B cell (primary cell): ENCODE measurements around the gene ZNF787. TPM values are rescaled to one million over a fixed set of nuclear protein-coding genes. Genes with fewer than 3 reads are reported as not detected.

Experiments
- ATAC-seq: fragments of 200-7000 bp; cut with Tn5 transposase; one replicate; pipeline ENCODE4 v1.10.0; 2021; ENCODE audit warnings: low read depth, mild to moderate bottlenecking, moderate number of reproducible peaks, moderate library complexity
- CTCF ChIA-PET: fragments of 350-600 bp; sonication (Branson Sonifier 250); formaldehyde crosslinking; loops from one replicate; lab custom pipeline; 2021; ENCODE audit warnings: antibody characterized with exemption, inconsistent platforms; lab: Charles Lee
- POLR2A ChIA-PET: fragments of 350-600 bp; sonication (Branson Sonifier 250); formaldehyde crosslinking; loops from one replicate; lab custom pipeline; 2021; ENCODE audit warnings: antibody characterized with exemption; lab: Charles Lee
- DNase-seq: peaks from one replicate; pipeline ENCODE4 v3.0.0; 2013
- H2AFZ ChIP-seq: 2 replicates; pipeline ENCODE4 v1.6.1; 2012; ENCODE audit warnings: mild to moderate bottlenecking, low read depth, low read length; ENCODE audit not compliant: insufficient read depth, poor library complexity, severe bottlenecking
- H3K27ac ChIP-seq, 2 donors: 1 replicate in 1 of 2; 2 replicates in 1 of 2; pipeline ENCODE4 v1.5.1; 2012 to 2013; ENCODE audit warnings: low read length in 2 of 2, mild to moderate bottlenecking in 2 of 2, moderate library complexity in 1 of 2
- H3K27me3 ChIP-seq, 4 experiments: fragments of 200-600 bp in 1 of 4; sonication (generic) in 1 of 4; replicated peaks in 1 of 4; 1 replicate in 2 of 4; 2 replicates in 2 of 4; pipeline versions ENCODE4 v1.6.1 to v1.7.0; 2013 to 2016; ENCODE audit warnings: low read length in 3 of 4, mild to moderate bottlenecking in 2 of 4, mixed read lengths in 1 of 4, moderate library complexity in 1 of 4; ENCODE audit not compliant: insufficient read depth in 4 of 4, control insufficient read depth in 3 of 4; ENCODE audit errors: control extremely low read depth in 1 of 4
- H3K36me3 ChIP-seq, 2 experiments: replicated peaks in 1 of 2; 1 replicate in 1 of 2; 2 replicates in 1 of 2; pipeline versions ENCODE4 v1.6.1 to v1.7.1; 2013; ENCODE audit warnings: low read length in 1 of 2; ENCODE audit not compliant: insufficient read depth in 2 of 2, control insufficient read depth in 1 of 2; ENCODE audit errors: control extremely low read depth in 1 of 2, extremely low read depth in 1 of 2
- H3K4me1 ChIP-seq, 2 donors: fragments of 200-600 bp in 1 of 2; sonication (generic) in 1 of 2; 1 replicate in 1 of 2; 2 replicates in 1 of 2; pipeline versions ENCODE4 v1.5.1 to v1.6.1; 2013 to 2017; ENCODE audit warnings: low read length in 2 of 2; ENCODE audit not compliant: control insufficient read depth in 2 of 2, insufficient read depth in 2 of 2
- H3K4me2 ChIP-seq: replicated peaks from 2 replicates; pipeline ENCODE3; 2012; ENCODE audit warnings: mild to moderate bottlenecking, low read depth, low read length; ENCODE audit not compliant: poor library complexity, severe bottlenecking
- H3K4me3 ChIP-seq, 5 experiments: fragments of 200-600 bp in 1 of 5; sonication (generic) in 1 of 5; 1 replicate in 3 of 5; 2 replicates in 2 of 5; pipeline versions ENCODE4 v1.5.1 to v1.7.0; 2011 to 2016; ENCODE audit warnings: low read length in 4 of 5, mild to moderate bottlenecking in 4 of 5, low read depth in 2 of 5, control low read depth in 1 of 5, moderate library complexity in 1 of 5; ENCODE audit not compliant: insufficient read depth in 1 of 5; ENCODE audit errors: control extremely low read depth in 1 of 5, extremely low read depth in 1 of 5
- H3K79me2 ChIP-seq: fragments of 200-600 bp; sonication (generic); one replicate; pipeline ENCODE4 v1.6.0; 2016; ENCODE audit warnings: low read length; ENCODE audit not compliant: control insufficient read depth, insufficient read depth
- H3K9ac ChIP-seq: fragments of 200-600 bp; sonication (generic); 2 replicates; pipeline ENCODE4 v1.6.1; 2017; ENCODE audit warnings: mild to moderate bottlenecking, low read length, moderate library complexity
- H3K9me3 ChIP-seq, 3 donors: one replicate each; pipeline versions ENCODE4 v1.6.1 to v1.7.1; 2013; ENCODE audit warnings: low read length in 2 of 3; ENCODE audit not compliant: control insufficient read depth in 2 of 3, insufficient read depth in 1 of 3; ENCODE audit errors: control extremely low read depth in 1 of 3
- H4K20me1 ChIP-seq: 2 replicates; pipeline ENCODE4 v1.6.0; 2012; ENCODE audit warnings: mild to moderate bottlenecking, low read length; ENCODE audit not compliant: insufficient read depth, control insufficient read depth, poor library complexity, severe bottlenecking
- H3K27ac Mint-ChIP-seq: one replicate; pipeline ENCODE4 v1.8.0; 2021; ENCODE audit warnings: mixed read lengths
- H3K27me3 Mint-ChIP-seq: one replicate; pipeline ENCODE4 v1.8.0; 2021; ENCODE audit warnings: mixed read lengths
- H3K4me1 Mint-ChIP-seq: one replicate; pipeline ENCODE4 v1.8.0; 2021; ENCODE audit warnings: mixed read lengths
- H3K4me3 Mint-ChIP-seq: one replicate; pipeline ENCODE4 v1.8.0; 2021; ENCODE audit warnings: mixed read lengths
- H3K9me3 Mint-ChIP-seq: one replicate; pipeline ENCODE4 v1.8.0; 2022; ENCODE audit warnings: mixed read lengths; ENCODE audit not compliant: insufficient read depth
- CTCF ChIP-seq: fragments of 200-600 bp; IDR thresholded peaks from one replicate; pipeline ENCODE4 v1.8.0; 2022; ENCODE audit warnings: antibody characterized with exemption, mild to moderate bottlenecking
- EZH2 ChIP-seq: IDR thresholded peaks from 2 replicates; pipeline ENCODE4 v1.6.1; 2012; ENCODE audit warnings: borderline replicate concordance, low read depth, mild to moderate bottlenecking, moderate library complexity, low read length; ENCODE audit not compliant: insufficient read depth, poor library complexity, severe bottlenecking
- WGBS: methylation state at CpG from one replicate; pipeline ENCODE4 v1.1.5; 2013; ENCODE audit warnings: missing lambda C conversion rate; ENCODE audit not compliant: insufficient coverage; 5-methylcytosine and 5-hydroxymethylcytosine counted together
- intact Hi-C: fragments of 100-400 bp; cut with micrococcal nuclease; formaldehyde crosslinking; loops from one replicate; pipeline ENCODE4 v1.10.0; 2022
- polyA plus RNA-seq: library from polyadenylated mRNA; depleted of rRNA; stranded (reverse); fragments of >200 nt; gene quantifications from 2 replicates; pipeline ENCODE4 v1.2.3, GENCODE V29; 2012
- total RNA-seq, 2 donors: library from RNA; stranded (reverse); fragments of 120-200 nt in 1 of 2; gene quantifications; 1 replicate in 1 of 2; 2 replicates in 1 of 2; pipeline versions ENCODE4 v1.2.3 to v1.2.4, GENCODE V29; 2013 to 2022

Gene ZNF787
- total and polyA plus RNA-seq, 2 donors (not counting 1 experiment from before 2014, with no cell fraction given), result 19.6 to 47.9 TPM

- Mint-ChIP-seq H3K27me3 (no peaks in the 10 kb centered on the region), H3K27ac (no peak overlapping the region), H3K4me1 (peaks cover 3% of the 10 kb centered on the region), H3K9me3 (no peaks in the 10 kb centered on the region), H3K4me3 (no peak overlapping the region)
- WGBS, result 93% methylated on average over 47 of the region's 49 CpGs
- no peak overlapping the region for H3K27ac ChIP-seq
- peaks cover 0 to 16% of the 10 kb centered on the region in 2 experiments for H3K36me3 ChIP-seq
- H3K4me1 ChIP-seq, result peaks cover 0 to 2% of the 10 kb centered on the region in 2 donors
- ATAC-seq (no peak), DNase-seq (no peak)
- H4K20me1 ChIP-seq, result peaks cover 64% of the 10 kb centered on the region
- H3K9me3 ChIP-seq, result no peaks in the 10 kb centered on the region
- H3K9ac ChIP-seq, result no peak overlapping the region
- no peaks in the 10 kb centered on the region for H3K27me3 ChIP-seq
- TF ChIP-seq EZH2, result no peak
- TF ChIP-seq CTCF, result no peak
- intact Hi-C loops, result no loop called here
- CTCF ChIA-PET, result interaction anchor here (1.6 to 2.2 kb wide), 3 partner anchors 18 to 165 kb away, joined by 3 to 7 read pairs (median 5); no protein-coding TSS in a partner anchor
- H2AFZ ChIP-seq, result no peak overlapping the region
- POLR2A ChIA-PET, result no interaction called here
- H3K4me3 ChIP-seq, result no peak overlapping the region
- H3K79me2 ChIP-seq, result peaks cover 18% of the 10 kb centered on the region
- no peak overlapping the region for H3K4me2 ChIP-seq
Observed at GRCh38 chr19:56086671-56087430, 34.2 kb downstream of the ZNF787 start.

- intact Hi-C loops, result no loop called here
- Mint-ChIP-seq H3K4me3 (no peak overlapping the region), H3K4me1 (peaks cover 8% of the 10 kb centered on the region), H3K9me3 (no peaks in the 10 kb centered on the region), H3K27ac (no peak overlapping the region), H3K27me3 (no peaks in the 10 kb centered on the region)
- Histone ChIP-seq H2AFZ (no peak overlapping the region), H3K27me3 (no peaks in the 10 kb centered on the region), H3K9ac (no peak overlapping the region), H3K36me3 (peaks cover 0 to 16% of the 10 kb centered on the region in 2 experiments), H3K27ac (no peak overlapping the region), H4K20me1 (peaks cover 53% of the 10 kb centered on the region), H3K4me3 (no peak overlapping the region), H3K79me2 (peaks cover 14% of the 10 kb centered on the region), H3K9me3 (no peaks in the 10 kb centered on the region), H3K4me1 (peaks cover 10 to 13% of the 10 kb centered on the region in 2 donors), H3K4me2 (no peak overlapping the region)
- ATAC-seq, result no peak
- ChIA-PET POLR2A (interaction anchor here (0.6 kb wide), 1 partner anchor 1746 kb away, joined by 3 read pairs; no protein-coding TSS in a partner anchor), CTCF (interaction anchor here (0.6 to 2.2 kb wide), 6 partner anchors 9 to 166 kb away, joined by 3 to 7 read pairs (median 5); no protein-coding TSS in a partner anchor)
- TF ChIP-seq EZH2, result no peak
- TF ChIP-seq CTCF, result no peak
- 93% methylated on average over 6 of the region's 10 CpGs for WGBS
- DNase-seq, result no peak
Observed at GRCh38 chr19:56085571-56086275, 35.4 kb downstream of the ZNF787 start.
